H9 (cell line): ENCODE data around the gene PARD3. TPM values are rescaled to one million over a fixed set of nuclear protein-coding genes. Genes with fewer than 3 reads are reported as not detected.

Experiments used
- DNase-seq: peaks from one replicate; pipeline ENCODE4 v3.0.0-alpha.2; 2017
- H2AFZ ChIP-seq: one replicate; pipeline ENCODE4 v1.6.1; 2013; ENCODE audit warnings: mild to moderate bottlenecking, low read length, control low read depth, moderate library complexity
- H2AK5ac ChIP-seq: 2 replicates; pipeline ENCODE4 v1.6.1; 2013; ENCODE audit warnings: low read length, control low read depth, mixed read lengths; ENCODE audit not compliant: insufficient read length
- H2BK120ac ChIP-seq: one replicate; pipeline ENCODE4 v1.6.1; 2013; ENCODE audit warnings: low read depth, mild to moderate bottlenecking, low read length, control low read depth, inconsistent platforms; ENCODE audit not compliant: poor library complexity, severe bottlenecking
- H2BK12ac ChIP-seq: 2 replicates; pipeline ENCODE4 v1.6.1; 2013; ENCODE audit warnings: low read length, control low read depth, mixed read lengths, low read depth; ENCODE audit not compliant: insufficient read length
- H2BK15ac ChIP-seq: 2 replicates; pipeline ENCODE4 v1.6.1; 2013; ENCODE audit warnings: low read depth, low read length, control low read depth
- H2BK20ac ChIP-seq: one replicate; pipeline ENCODE4 v1.6.1; 2013; ENCODE audit warnings: low read depth, mild to moderate bottlenecking, low read length, control low read depth, inconsistent platforms; ENCODE audit not compliant: poor library complexity, severe bottlenecking
- H2BK5ac ChIP-seq: 2 replicates; pipeline ENCODE4 v1.6.1; 2013; ENCODE audit warnings: low read length, control low read depth, mixed read lengths; ENCODE audit not compliant: insufficient read length
- H3K14ac ChIP-seq: 2 replicates; pipeline ENCODE4 v1.6.1; 2013; ENCODE audit warnings: low read length, control low read depth; ENCODE audit not compliant: insufficient read depth
- H3K18ac ChIP-seq: 2 replicates; pipeline ENCODE4 v1.6.1; 2013; ENCODE audit warnings: low read depth, mild to moderate bottlenecking, mixed read lengths, low read length, control low read depth; ENCODE audit not compliant: insufficient read length
- H3K23ac ChIP-seq: 2 replicates; pipeline ENCODE4 v1.6.1; 2013; ENCODE audit warnings: low read length, control low read depth, mixed read lengths, low read depth; ENCODE audit not compliant: insufficient read length
- H3K23me2 ChIP-seq: 2 replicates; pipeline ENCODE4 v1.6.1; 2013; ENCODE audit warnings: low read depth, mild to moderate bottlenecking, mixed read lengths, low read length, control low read depth; ENCODE audit not compliant: insufficient read length, poor library complexity, severe bottlenecking
- H3K27ac ChIP-seq: 2 replicates; pipeline ENCODE4 v1.5.1; 2013; ENCODE audit warnings: low read length, control low read depth, mixed read lengths, low read depth; ENCODE audit not compliant: insufficient read length
- H3K27me3 ChIP-seq: 2 replicates; pipeline ENCODE4 v1.6.1; 2013; ENCODE audit warnings: low read length, control low read depth, inconsistent platforms; ENCODE audit not compliant: insufficient read depth
- H3K4ac ChIP-seq: 2 replicates; pipeline ENCODE4 v1.6.1; 2013; ENCODE audit warnings: low read depth, mild to moderate bottlenecking, control low read depth, inconsistent platforms, low read length, moderate library complexity
- H3K4me1 ChIP-seq: 2 replicates; pipeline ENCODE4 v1.6.1; 2013; ENCODE audit warnings: low read length, control low read depth, inconsistent platforms; ENCODE audit not compliant: insufficient read depth
- H3K4me2 ChIP-seq: 2 replicates; pipeline ENCODE4 v1.6.1; 2013; ENCODE audit warnings: low read length, control low read depth, mixed read lengths; ENCODE audit not compliant: insufficient read length, insufficient read depth
- H3K56ac ChIP-seq: 2 replicates; pipeline ENCODE4 v1.6.1; 2013; ENCODE audit warnings: low read depth, mild to moderate bottlenecking, mixed read lengths, low read length, control low read depth; ENCODE audit not compliant: insufficient read length
- H3K79me1 ChIP-seq: 2 replicates; pipeline ENCODE4 v1.6.1; 2013; ENCODE audit warnings: low read depth, mild to moderate bottlenecking, moderate library complexity, low read length, control low read depth, inconsistent platforms; ENCODE audit not compliant: insufficient read depth, poor library complexity, severe bottlenecking
- H3K79me2 ChIP-seq: 2 replicates; pipeline ENCODE4 v1.6.1; 2013; ENCODE audit warnings: low read length, control low read depth, inconsistent platforms; ENCODE audit not compliant: insufficient read depth
- H3K9ac ChIP-seq: 2 replicates; pipeline ENCODE4 v1.6.1; 2013; ENCODE audit warnings: low read length, control low read depth, mixed read lengths; ENCODE audit not compliant: insufficient read length; ENCODE audit errors: extremely low read depth
- H3K9me3 ChIP-seq: one replicate; pipeline ENCODE4 v1.6.1; 2013; ENCODE audit warnings: low read depth, low read length, inconsistent platforms; ENCODE audit not compliant: control insufficient read depth
- H3T11ph ChIP-seq: one replicate; pipeline ENCODE4 v1.6.1; 2013; ENCODE audit warnings: mild to moderate bottlenecking, low read length, control low read depth, inconsistent platforms
- H4K20me1 ChIP-seq: one replicate; pipeline ENCODE4 v1.6.1; 2013; ENCODE audit not compliant: control insufficient read depth, insufficient read length, insufficient read depth
- H4K5ac ChIP-seq: 2 replicates; pipeline ENCODE4 v1.6.1; 2013; ENCODE audit warnings: low read depth, mild to moderate bottlenecking, mixed read lengths, low read length, control low read depth; ENCODE audit not compliant: insufficient read length
- H4K8ac ChIP-seq: replicated peaks from 2 replicates; pipeline ENCODE4 v1.6.1; 2013; ENCODE audit warnings: low read length, control low read depth, mixed read lengths, low read depth; ENCODE audit not compliant: insufficient read length
- H4K91ac ChIP-seq: 2 replicates; pipeline ENCODE4 v1.6.1; 2013; ENCODE audit warnings: low read depth, mild to moderate bottlenecking, moderate library complexity, mixed read lengths, low read length, control low read depth; ENCODE audit not compliant: insufficient read length
- H3K27ac Mint-ChIP-seq, 3 experiments: 2 replicates in 2 of 3; 3 replicates in 1 of 3; pipeline ENCODE4 v1.8.0; 2020 to 2021; ENCODE audit warnings: mixed read lengths in 3 of 3, mild to moderate bottlenecking in 1 of 3, moderate library complexity in 1 of 3
- H3K27me3 Mint-ChIP-seq: 2 replicates; pipeline ENCODE4 v1.8.0; 2021; ENCODE audit warnings: low read depth, mild to moderate bottlenecking, moderate library complexity, mixed read lengths
- H3K36me3 Mint-ChIP-seq, 3 experiments: 2 replicates in 2 of 3; 3 replicates in 1 of 3; pipeline ENCODE4 v1.8.0; 2020 to 2021; ENCODE audit warnings: low read depth in 3 of 3, mixed read lengths in 3 of 3; ENCODE audit not compliant: insufficient read depth in 1 of 3
- H3K4me1 Mint-ChIP-seq, 2 experiments: 2 replicates each; pipeline ENCODE4 v1.8.0; 2020; ENCODE audit warnings: mixed read lengths in 2 of 2
- H3K4me3 Mint-ChIP-seq, 2 experiments: 2 replicates in 1 of 2; 3 replicates in 1 of 2; pipeline ENCODE4 v1.8.0; 2020 to 2021; ENCODE audit warnings: mild to moderate bottlenecking in 2 of 2, mixed read lengths in 2 of 2, moderate library complexity in 1 of 2
- H3K9me3 Mint-ChIP-seq, 2 experiments: 2 replicates in 1 of 2; 3 replicates in 1 of 2; pipeline ENCODE4 v1.8.0; 2020; ENCODE audit warnings: mild to moderate bottlenecking in 2 of 2, mixed read lengths in 2 of 2, moderate library complexity in 1 of 2
- WGBS: extraction: QIAGEN DNeasy Blood & Tissue Kit; methylation state at CpG from one replicate; pipeline ENCODE4 v1.1.7; 2013; ENCODE audit warnings: missing lambda C conversion rate, low lambda C conversion rate, mixed read lengths; ENCODE audit not compliant: insufficient read length; ENCODE audit errors: extremely low coverage; 5-methylcytosine and 5-hydroxymethylcytosine counted together
- total RNA-seq: library from RNA; stranded (reverse); gene quantifications from 2 replicates; pipeline ENCODE4 v1.2.1, GENCODE V29; 2021
- TF ChIP-seq, protein P1 (sequence below): fragments of 200-600 bp; sonication (generic); conservative IDR thresholded peaks from 3 replicates; pipeline ENCODE4 v1.8.0; 2021; ENCODE audit warnings: antibody characterized with exemption, mild to moderate bottlenecking

The PARD3 gene
- total RNA-seq, 1 experiment from 2014 or later = 44.7 TPM

DNA sequence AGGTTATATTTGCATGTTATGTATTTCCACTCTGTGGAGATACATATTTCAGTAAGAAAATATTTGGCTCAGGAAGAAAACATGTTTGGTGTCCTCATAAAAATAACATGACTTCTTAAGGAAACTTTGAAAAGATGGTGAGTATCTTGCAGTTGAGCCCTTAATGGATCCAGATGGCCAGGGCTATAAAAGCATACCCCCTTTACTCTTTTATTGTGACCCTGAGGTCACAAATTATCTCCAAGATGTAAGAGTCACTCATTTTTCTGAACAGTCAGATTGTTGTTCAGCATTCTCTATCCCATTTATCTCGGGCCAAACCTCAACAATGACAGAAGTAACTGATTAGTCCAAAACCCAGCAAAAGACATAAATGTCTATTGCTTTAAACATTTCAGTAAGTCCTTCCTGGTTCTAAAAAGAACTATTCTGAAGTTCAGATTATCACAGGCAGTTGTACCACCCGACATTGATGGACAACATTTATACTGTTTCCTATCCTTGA is 539.4 kb downstream of the PARD3 start:
- no peak overlapping the region for H2BK12ac ChIP-seq
- no peak overlapping the region for H4K8ac ChIP-seq
- H4K5ac ChIP-seq = no peak overlapping the region
- no peak overlapping the region for H2BK5ac ChIP-seq
- no peak overlapping the region for H3K23ac ChIP-seq
- no peak overlapping the region for H3K4ac ChIP-seq
- H3K18ac ChIP-seq = no peak overlapping the region
- no peak overlapping the region for H2AFZ ChIP-seq
- H3K14ac ChIP-seq = no peak overlapping the region
- H3K9me3 ChIP-seq = no peaks in the 10 kb centered on the region
- H2BK120ac ChIP-seq = no peak overlapping the region
- no peaks in the 10 kb centered on the region for H3K36me3 Mint-ChIP-seq
- no CpG with 5 or more reads among the region's 2 CpGs for WGBS
- H3K4me3 Mint-ChIP-seq = no peak overlapping the region
- no peak overlapping the region for H2BK15ac ChIP-seq
- H3T11ph ChIP-seq = no peak overlapping the region
- no peaks in the 10 kb centered on the region for H3K27me3 Mint-ChIP-seq
- H3K4me2 ChIP-seq = no peak overlapping the region
- H2BK20ac ChIP-seq = no peak overlapping the region
- no peaks in the 10 kb centered on the region for H4K20me1 ChIP-seq
- no peaks in the 10 kb centered on the region for H3K79me2 ChIP-seq
- no peak overlapping the region for H3K27ac Mint-ChIP-seq
- H3K27ac ChIP-seq = no peak overlapping the region
- peaks cover 5 to 8% of the 10 kb centered on the region in 2 experiments for H3K4me1 Mint-ChIP-seq
- no peaks in the 10 kb centered on the region for H3K4me1 ChIP-seq
- H3K23me2 ChIP-seq = no peaks in the 10 kb centered on the region
- H4K91ac ChIP-seq = no peak overlapping the region
- no peak overlapping the region for H3K9ac ChIP-seq
- no peaks in the 10 kb centered on the region for H3K79me1 ChIP-seq
- no peaks in the 10 kb centered on the region for H3K27me3 ChIP-seq
- DNase-seq = no peak
- no peak overlapping the region for H3K56ac ChIP-seq
- TF ChIP-seq, protein P1, sequence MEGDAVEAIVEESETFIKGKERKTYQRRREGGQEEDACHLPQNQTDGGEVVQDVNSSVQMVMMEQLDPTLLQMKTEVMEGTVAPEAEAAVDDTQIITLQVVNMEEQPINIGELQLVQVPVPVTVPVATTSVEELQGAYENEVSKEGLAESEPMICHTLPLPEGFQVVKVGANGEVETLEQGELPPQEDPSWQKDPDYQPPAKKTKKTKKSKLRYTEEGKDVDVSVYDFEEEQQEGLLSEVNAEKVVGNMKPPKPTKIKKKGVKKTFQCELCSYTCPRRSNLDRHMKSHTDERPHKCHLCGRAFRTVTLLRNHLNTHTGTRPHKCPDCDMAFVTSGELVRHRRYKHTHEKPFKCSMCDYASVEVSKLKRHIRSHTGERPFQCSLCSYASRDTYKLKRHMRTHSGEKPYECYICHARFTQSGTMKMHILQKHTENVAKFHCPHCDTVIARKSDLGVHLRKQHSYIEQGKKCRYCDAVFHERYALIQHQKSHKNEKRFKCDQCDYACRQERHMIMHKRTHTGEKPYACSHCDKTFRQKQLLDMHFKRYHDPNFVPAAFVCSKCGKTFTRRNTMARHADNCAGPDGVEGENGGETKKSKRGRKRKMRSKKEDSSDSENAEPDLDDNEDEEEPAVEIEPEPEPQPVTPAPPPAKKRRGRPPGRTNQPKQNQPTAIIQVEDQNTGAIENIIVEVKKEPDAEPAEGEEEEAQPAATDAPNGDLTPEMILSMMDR = no peak
- H3K9me3 Mint-ChIP-seq = no peaks in the 10 kb centered on the region
- no peak overlapping the region for H2AK5ac ChIP-seq
